NCI-H2227 (cell line): ENCODE results near the gene COL19A1.

ENCODE experiments used
- DNase-seq: peaks from one replicate; lab custom pipeline; 2025; ENCODE audit not compliant: unreplicated experiment; lab: John Stamatoyannopoulos, UW

The COL19A1 gene

GRCh38 chr6:70113171-70113570, 246.8 kb downstream of the COL19A1 start:
- DNase-seq, result no peak

- DNase-seq, result no peak
Measured at GRCh38 chr6:70118670-70119069, 252.3 kb downstream of the COL19A1 start.

DNA sequence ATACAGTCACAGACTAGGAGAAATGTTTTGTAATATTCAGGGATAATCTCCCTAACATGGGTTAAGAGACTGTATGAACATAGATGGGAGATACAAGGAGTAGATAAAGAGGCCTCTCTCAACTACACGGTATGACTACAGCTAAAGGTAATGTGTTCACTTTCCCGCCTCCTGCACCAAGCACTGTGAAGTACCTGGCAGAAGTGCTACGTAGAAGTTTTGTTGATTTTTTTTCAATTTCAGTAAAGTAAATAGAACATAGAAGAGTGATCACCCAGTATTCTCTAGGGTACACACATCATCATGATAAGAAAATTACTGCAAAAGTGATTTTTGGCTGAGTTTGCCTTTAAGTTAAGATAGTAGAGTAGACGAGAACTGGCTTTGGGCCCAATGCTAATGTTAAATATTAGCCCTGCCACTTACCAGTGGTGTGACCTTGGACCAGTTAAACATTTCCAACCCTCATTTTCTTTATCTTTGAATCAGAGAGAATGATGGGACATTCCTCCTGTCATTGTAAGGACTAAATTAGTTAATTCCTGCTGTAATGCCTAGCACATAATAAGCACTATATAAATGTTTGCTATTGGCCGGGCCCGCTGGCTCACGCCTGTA, 253.0 kb downstream of the COL19A1 start:
- DNase-seq, result no peak

DNA sequence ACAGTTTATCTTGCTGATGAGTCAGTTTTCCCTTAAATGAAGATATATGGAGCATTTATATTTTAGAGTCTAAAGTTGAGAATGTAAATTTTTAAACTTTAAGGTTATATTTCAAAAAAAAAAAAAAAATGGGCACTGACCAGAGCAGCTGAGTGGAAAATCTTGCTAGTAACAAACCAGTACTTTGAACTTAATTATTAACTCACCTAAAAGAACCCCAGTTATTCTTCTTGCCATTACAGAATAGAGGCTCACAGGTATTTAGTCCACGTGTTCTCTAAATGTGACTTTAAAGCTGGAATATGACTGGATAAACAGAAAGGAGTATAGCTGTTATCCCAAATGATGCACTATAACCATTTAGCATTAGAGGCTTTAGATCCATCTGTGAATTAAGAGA, 258.1 kb downstream of the COL19A1 start:
- no peak for DNase-seq

DNA sequence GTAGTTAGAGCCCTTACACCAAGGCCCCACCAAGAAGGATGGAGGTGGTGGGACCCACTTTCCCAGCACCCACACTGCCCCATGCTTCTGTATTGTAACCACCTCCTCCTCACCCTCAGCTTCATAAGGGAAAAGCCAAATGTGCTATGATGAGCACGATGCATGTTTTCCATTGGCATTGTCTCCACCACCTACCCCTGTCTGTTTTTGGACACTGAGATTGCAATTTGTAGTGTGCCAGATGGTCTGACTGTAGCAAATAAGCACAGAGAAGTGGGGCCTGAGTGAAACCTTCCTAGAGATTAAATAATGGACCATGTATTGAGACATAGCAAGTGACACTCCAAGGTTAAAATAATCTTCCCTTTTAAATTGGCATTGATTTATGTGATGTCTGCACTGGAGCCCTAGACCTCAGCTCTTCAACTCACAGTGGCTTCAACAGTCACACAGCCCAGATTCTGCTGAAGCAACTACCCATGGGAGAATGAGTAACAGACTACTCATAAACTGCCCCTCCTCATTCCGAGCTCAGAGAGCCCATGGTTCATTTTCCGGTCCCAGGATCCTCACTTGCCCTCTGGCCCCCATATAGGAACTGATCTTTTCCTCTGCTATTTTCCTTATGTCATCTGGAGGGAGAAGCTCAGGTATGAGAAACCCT, 258.7 kb downstream of the COL19A1 start:
- peak; percentile 41 for DNase-seq

- DNase-seq, result no peak
Measured at GRCh38 chr6:70125602-70126001, 259.2 kb downstream of the COL19A1 start.

DNA sequence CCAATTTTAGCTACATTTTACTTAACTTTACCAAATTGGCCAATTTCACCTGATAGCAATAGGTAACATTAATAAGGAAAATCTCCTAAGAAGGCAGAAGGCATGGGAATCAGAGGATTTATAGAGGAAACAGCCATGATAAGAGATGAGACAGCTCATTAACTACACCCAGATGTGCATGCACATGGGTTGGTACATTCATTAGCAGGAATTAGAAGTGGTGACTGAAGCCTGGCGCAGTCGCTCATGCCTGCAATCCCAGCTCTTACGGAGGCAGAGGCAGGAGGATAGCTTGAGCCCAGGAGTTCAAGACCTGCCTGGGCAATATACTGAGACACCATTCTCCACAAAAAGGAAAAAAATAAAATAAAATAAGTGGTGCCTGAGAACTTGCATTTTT, 263.0 kb downstream of the COL19A1 start:
- DNase-seq, result no peak

- DNase-seq, result no peak
Measured at GRCh38 chr6:70130865-70131264, 264.5 kb downstream of the COL19A1 start.

DNA sequence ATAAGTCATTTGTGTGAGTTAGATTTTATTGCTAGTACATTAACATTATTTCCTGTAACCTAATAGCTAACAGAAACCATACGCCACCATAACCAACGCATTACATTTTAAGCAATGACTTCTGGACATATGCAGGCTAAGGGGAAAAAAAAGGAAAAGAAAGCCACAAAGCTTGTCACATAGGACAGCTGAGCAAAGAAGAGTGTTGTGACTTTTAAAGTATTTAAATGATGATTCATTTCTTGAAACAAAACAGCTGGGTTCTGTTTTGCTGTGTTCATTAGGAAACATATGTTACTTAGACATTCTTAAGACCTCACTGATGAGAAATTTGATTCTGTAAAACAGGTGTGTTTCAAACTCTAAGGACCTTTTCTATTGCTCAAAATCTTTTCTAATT, 265.2 kb downstream of the COL19A1 start:
- no peak for DNase-seq

DNA sequence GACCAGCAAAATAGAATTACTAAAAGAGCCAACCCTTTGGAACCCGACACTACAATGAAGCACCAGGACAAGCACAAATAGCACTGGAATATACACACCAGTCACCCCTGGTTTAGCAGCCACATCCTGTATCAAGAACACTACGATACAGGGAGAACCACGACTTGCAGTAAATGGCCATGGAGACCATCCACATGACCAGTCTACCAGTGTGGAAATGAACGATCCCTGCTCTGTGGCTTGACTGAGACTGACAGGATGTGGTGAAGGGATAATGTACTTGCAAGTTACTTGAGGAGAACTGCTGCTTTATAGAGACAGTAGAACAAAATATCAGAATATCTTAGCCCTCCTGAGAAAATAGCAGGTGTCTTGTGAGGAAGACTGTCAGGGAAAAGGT, 266.9 kb downstream of the COL19A1 start:
- no peak for DNase-seq

GRCh38 chr6:70134542-70134941, 268.2 kb downstream of the COL19A1 start:
- no peak for DNase-seq

DNA sequence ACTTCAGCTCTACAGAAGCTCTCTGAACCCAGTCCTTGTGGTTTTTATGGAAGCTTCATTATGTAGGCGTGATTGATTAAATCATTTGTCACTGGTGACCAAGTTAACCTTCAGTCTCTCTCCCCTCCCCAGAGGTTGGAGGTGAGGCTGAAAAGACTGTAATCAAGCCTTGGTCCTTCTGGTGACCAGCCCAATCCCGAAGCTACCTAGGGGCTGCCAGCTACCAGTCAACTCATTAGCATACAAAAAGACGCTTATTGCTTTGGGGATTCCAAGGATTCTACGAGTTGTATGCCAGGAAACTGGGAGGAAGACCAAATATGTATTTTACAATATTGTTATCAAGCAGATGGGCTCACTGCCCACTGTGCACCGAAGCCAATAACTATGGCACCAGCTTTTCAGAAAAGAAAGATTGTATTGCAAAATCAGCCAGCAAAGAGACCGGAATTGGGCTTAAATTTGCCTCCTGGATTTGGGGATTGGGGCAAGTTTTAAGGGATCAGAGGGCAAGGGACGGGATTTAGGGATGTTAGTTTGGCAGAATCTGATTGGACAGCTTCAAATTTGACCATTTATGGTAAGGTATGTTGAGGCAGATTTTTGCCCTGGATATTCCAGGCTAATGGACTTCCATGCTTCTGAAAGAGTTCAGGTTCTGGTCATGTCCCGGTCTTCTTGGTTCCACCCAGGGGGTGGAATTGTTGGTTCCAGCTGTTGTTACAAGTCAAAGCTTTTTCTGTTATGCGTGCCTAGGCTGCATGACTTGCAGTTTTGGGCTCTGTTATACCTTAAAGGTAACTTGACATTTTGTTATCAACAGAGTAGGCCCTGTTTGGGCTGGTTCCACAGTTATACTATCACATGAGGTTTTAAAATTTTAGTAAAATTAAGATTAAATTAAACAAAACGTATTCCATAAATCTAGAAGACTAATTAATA, 269.1 kb downstream of the COL19A1 start:
- no peak for DNase-seq

DNA sequence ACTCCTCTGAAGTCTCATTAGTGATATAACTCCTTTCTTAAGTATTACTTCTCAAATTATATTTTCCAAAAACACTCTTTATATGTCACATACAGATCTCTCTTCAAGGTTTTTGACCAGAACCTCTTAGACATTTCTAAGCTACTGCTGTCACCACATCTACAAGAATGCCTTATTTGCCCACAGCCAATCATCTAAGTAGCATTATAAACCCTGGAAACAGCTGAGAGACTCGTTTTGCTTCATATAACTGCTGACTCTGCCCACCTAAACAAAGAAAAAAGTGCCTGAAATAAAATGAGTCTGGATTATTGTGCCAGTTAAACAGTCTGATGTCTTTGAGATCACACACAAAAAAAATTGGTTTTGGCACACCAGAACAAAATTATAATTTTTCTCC, 270.6 kb downstream of the COL19A1 start:
- DNase-seq, result no peak

GRCh38 chr6:70140496-70140895, 274.1 kb downstream of the COL19A1 start:
- no peak for DNase-seq

- DNase-seq, result no peak
Measured at GRCh38 chr6:70142034-70142433, 275.7 kb downstream of the COL19A1 start.

DNA sequence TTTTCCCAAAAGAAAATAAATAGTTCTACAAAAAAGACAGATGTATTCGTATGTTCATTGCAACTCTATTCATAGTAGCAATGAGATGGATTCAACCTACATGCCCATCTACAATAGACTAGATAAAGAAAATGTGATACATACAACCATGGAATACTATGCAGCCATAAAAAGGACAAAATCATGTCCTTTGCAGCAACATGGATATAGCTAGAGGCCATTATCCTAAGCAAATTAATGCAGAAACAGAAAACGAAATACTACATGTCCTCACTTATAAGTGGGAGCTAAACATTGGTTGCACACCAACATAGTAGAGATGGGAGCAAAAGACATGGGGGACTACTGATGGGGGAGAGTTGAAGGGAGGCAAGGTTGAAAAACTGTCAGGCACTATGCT, 278.8 kb downstream of the COL19A1 start:
- DNase-seq, result no peak

DNA sequence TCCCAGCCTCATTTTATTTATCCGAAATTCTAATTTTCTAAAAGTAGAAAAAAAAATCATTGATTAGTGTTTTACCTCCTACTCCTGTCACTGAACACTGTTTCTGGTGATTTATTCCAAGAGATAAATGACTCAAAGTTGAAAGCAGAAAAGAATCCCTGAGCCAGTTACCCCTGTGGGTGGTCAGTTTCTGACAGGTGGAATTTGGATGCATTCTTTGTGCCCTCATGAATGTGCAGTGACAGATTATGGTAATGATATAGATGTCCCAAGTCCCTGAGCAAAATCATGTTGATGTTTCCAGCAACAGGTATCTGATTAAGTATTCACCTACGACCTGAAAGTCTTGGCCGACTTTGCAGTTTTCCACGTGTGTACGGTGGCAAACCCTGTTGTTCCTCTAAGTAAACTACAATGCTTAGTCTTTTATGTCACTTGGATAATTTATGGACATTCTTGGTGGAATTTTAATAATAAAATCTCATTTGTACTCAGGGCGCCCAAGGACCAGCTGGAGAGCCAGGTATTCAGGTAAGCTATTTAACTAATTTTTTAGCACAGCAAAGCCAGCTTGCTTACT, 282.9 kb downstream of the COL19A1 start:
- DNase-seq, result no peak

DNA sequence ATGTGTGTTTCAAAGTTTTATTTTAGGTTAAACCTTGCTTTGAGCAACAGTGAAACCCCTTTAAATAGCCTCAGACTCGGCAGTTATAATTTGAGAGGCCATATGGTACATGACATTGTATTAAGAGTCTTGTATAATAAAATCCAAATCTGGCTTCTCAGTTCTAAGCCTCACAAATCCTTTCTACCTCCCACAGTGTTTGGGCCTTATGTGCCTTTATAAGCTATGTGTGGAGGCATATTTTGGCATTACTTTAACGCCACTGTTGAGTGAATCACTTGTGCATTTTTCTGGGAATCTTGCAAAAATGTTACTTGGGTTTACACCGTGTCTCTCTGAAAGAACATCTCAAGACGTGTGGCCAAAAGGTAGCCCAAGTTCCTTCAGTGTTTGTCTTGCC, 284.2 kb downstream of the COL19A1 start:
- no peak for DNase-seq

GRCh38 chr6:70151616-70152015, 285.3 kb downstream of the COL19A1 start:
- DNase-seq, result no peak

GRCh38 chr6:70152786-70153185, 286.4 kb downstream of the COL19A1 start:
- no peak for DNase-seq

GRCh38 chr6:70157086-70157485, 290.7 kb downstream of the COL19A1 start:
- no peak for DNase-seq

DNA sequence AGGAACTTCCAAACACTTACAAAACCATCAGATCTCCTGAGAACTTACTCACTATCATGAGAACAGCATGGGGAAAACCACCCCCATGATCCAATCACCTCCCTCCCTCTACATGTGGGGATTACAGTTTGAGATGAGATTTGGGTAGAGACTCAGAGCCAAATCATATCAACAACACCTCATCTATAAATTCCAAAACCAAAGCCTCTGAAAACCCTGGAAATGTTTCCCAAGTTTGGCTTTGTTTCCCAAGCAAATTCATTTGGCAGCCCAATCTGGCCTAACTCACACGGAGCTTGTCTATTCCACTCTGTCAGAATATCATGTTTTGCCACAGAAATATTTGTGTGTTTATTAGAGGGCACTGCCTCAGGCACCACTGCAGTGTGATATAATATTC, 293.9 kb downstream of the COL19A1 start:
- DNase-seq, result no peak
